Measurements from ENCODE around the gene INTS7. TPM values are rescaled to one million over a fixed set of nuclear protein-coding genes. Genes with fewer than 3 reads are reported as not detected.
"Not testable (repeated sequence)": the region's sequence is repeated elsewhere in the genome, so short reads cannot be mapped to it uniquely, and the experiment has no call there.

Gene INTS7
- total RNA-seq, 1 experiment from 2014 or later: 45.0 TPM

GRCh38 chr1:212024469-212025149, 10.7 kb downstream of the INTS7 start:
- no TSS peak for BruUV-seq (replicated peaks)
- POLR2A ChIA-PET (ENCODE audit: low non-redundant PET): no interaction called here
- TF ChIP-seq EZH2 (IDR thresholded peaks at IDR 0.05; ENCODE audit: borderline replicate concordance, low read depth, low read length, poor library complexity, severe bottlenecking) (no peak), CTCF (conservative IDR thresholded peaks at IDR 0.05; ENCODE audit: low read depth, low read length) (no peak)
- no peaks in the 10 kb centered on the region for H3K27me3 ChIP-seq (replicated peaks; ENCODE audit: insufficient read depth, low read depth, low read length, poor library complexity)
- H3K36me3 ChIP-seq (ENCODE audit: insufficient read depth, low read length, poor library complexity, severe bottlenecking): peaks cover 11% of the 10 kb centered on the region
- DNase-seq (ENCODE audit: low spot score): no peak
- H3K27ac ChIP-seq (ENCODE audit: low read depth, low read length, poor library complexity, severe bottlenecking): no peak overlapping the region
- no peak overlapping the region for H3K4me3 ChIP-seq (ENCODE audit: low read depth, low read length, poor library complexity, severe bottlenecking)
- CTCF ChIA-PET: no interaction called here
- peaks cover 11% of the 10 kb centered on the region for H3K9me3 ChIP-seq (ENCODE audit: low read depth, low read length, poor library complexity, severe bottlenecking)
- intact Hi-C loops (cut with micrococcal nuclease; ENCODE audit: unreplicated experiment): no loop called here
- H3K4me1 ChIP-seq (ENCODE audit: insufficient read depth, low read length, poor library complexity, severe bottlenecking): peaks cover 9% of the 10 kb centered on the region

GRCh38 chr1:212022908-212023307, 12.4 kb downstream of the INTS7 start:
- H3K4me3 ChIP-seq (ENCODE audit: low read depth, low read length, poor library complexity, severe bottlenecking); H3K27ac ChIP-seq (ENCODE audit: low read depth, low read length, poor library complexity, severe bottlenecking); BruUV-seq (replicated peaks); H3K27me3 ChIP-seq (replicated peaks; ENCODE audit: insufficient read depth, low read depth, low read length, poor library complexity); POLR2A ChIA-PET (ENCODE audit: low non-redundant PET); H3K4me1 ChIP-seq (ENCODE audit: insufficient read depth, low read length, poor library complexity, severe bottlenecking); intact Hi-C loops (cut with micrococcal nuclease; ENCODE audit: unreplicated experiment); DNase-seq (ENCODE audit: low spot score); CTCF ChIA-PET: not testable (repeated sequence)
- Histone ChIP-seq H3K36me3 (ENCODE audit: insufficient read depth, low read length, poor library complexity, severe bottlenecking) (peaks cover 11% of the 10 kb centered on the region), H3K9me3 (ENCODE audit: low read depth, low read length, poor library complexity, severe bottlenecking) (peaks cover 11% of the 10 kb centered on the region)

GRCh38 chr1:212021563-212021962, 13.8 kb downstream of the INTS7 start:
- H3K4me3 ChIP-seq (ENCODE audit: low read depth, low read length, poor library complexity, severe bottlenecking): no peak overlapping the region
- TF ChIP-seq CTCF (conservative IDR thresholded peaks at IDR 0.05; ENCODE audit: low read depth, low read length) (no peak), EZH2 (IDR thresholded peaks at IDR 0.05; ENCODE audit: borderline replicate concordance, low read depth, low read length, poor library complexity, severe bottlenecking) (no peak)
- POLR2A ChIA-PET (ENCODE audit: low non-redundant PET): interaction anchor here (0.6 kb wide), 1 partner anchor 8 kb away, joined by 4 read pairs; no protein-coding TSS in a partner anchor
- H3K36me3 ChIP-seq (ENCODE audit: insufficient read depth, low read length, poor library complexity, severe bottlenecking): peaks cover 18% of the 10 kb centered on the region
- DNase-seq (ENCODE audit: low spot score): no peak
- BruUV-seq (replicated peaks): no TSS peak
- no peaks in the 10 kb centered on the region for H3K27me3 ChIP-seq (replicated peaks; ENCODE audit: insufficient read depth, low read depth, low read length, poor library complexity)
- H3K4me1 ChIP-seq (ENCODE audit: insufficient read depth, low read length, poor library complexity, severe bottlenecking): no peaks in the 10 kb centered on the region
- no peak overlapping the region for H3K27ac ChIP-seq (ENCODE audit: low read depth, low read length, poor library complexity, severe bottlenecking)
- intact Hi-C loops (cut with micrococcal nuclease; ENCODE audit: unreplicated experiment): no loop called here
- CTCF ChIA-PET: no interaction called here
- peaks cover 11% of the 10 kb centered on the region for H3K9me3 ChIP-seq (ENCODE audit: low read depth, low read length, poor library complexity, severe bottlenecking)

GRCh38 chr1:212020975-212021374, 14.4 kb downstream of the INTS7 start:
- peaks cover 20% of the 10 kb centered on the region for H3K36me3 ChIP-seq (ENCODE audit: insufficient read depth, low read length, poor library complexity, severe bottlenecking)
- POLR2A ChIA-PET (ENCODE audit: low non-redundant PET): no interaction called here
- no TSS peak for BruUV-seq (replicated peaks)

More at GRCh38 chr1:212020975-212021374, 14.4 kb downstream of the INTS7 start:
- Histone ChIP-seq H3K4me1 (ENCODE audit: insufficient read depth, low read length, poor library complexity, severe bottlenecking) (no peaks in the 10 kb centered on the region), H3K4me3 (ENCODE audit: low read depth, low read length, poor library complexity, severe bottlenecking) (no peak overlapping the region), H3K27ac (ENCODE audit: low read depth, low read length, poor library complexity, severe bottlenecking) (no peak overlapping the region), H3K9me3 (ENCODE audit: low read depth, low read length, poor library complexity, severe bottlenecking) (peaks cover 11% of the 10 kb centered on the region), H3K27me3 (replicated peaks; ENCODE audit: insufficient read depth, low read depth, low read length, poor library complexity) (no peaks in the 10 kb centered on the region)
- CTCF ChIA-PET: no interaction called here
- no peak for DNase-seq (ENCODE audit: low spot score)
- intact Hi-C loops (cut with micrococcal nuclease; ENCODE audit: unreplicated experiment): no loop called here
- TF ChIP-seq EZH2 (IDR thresholded peaks at IDR 0.05; ENCODE audit: borderline replicate concordance, low read depth, low read length, poor library complexity, severe bottlenecking) (no peak), CTCF (conservative IDR thresholded peaks at IDR 0.05; ENCODE audit: low read depth, low read length) (no peak)

Data from A673 (cell line).